Coronary artery (tissue), 2 donors: ENCODE data around the gene MANBA.

ENCODE experiments used
- DNase-seq: peaks from one replicate; pipeline ENCODE4 v3.0.0-alpha.2; 2017; ENCODE audit warnings: low spot score
- H3K27ac ChIP-seq, 2 donors: fragments of 200-600 bp; sonication (generic); one replicate each; pipeline ENCODE4 v1.5.1; 2016 to 2019
- H3K4me3 ChIP-seq: fragments of 200-600 bp; sonication (generic); 2 replicates; pipeline ENCODE4 v1.5.1; 2016; ENCODE audit warnings: mild to moderate bottlenecking, moderate library complexity
- TF ChIP-seq, protein P1 (sequence below): fragments of 200-600 bp; sonication (generic); IDR thresholded peaks from one replicate; pipeline ENCODE4 v1.5.1; 2019; ENCODE audit warnings: antibody characterized with exemption

Gene MANBA

DNA sequence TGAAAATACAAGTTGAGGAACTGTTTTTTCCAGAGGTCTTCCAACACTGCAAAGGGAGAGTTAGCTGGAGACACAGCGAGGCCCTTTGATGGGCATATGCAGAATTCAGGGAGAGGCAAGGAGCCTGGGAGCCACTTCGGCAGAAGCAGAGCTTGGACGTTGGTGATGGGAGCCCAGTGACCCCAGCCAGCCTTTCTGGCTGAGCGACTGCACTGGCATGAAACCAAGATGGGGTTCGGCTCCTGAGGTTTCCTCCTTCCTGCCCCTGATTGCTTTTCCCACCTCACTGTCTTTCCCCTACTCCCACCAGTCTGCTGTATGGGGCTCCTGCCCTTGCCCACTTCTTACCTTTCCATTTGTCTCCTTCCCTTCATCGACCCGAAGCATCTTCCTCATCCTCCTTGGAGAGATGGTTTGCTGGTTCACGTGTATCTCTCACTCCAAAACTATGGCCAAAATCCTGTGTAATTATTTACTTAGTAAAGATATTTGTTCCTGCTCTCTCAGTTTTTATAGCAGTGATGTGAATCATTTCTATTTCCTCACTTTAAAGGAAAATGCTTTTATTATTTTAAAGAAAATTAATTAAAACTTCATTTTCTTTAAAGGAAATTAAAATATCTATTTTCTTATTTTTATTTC is 159.1 kb downstream of the MANBA start:
- H3K4me3 ChIP-seq: no peak overlapping the region
- H3K27ac ChIP-seq: no peak overlapping the region
- TF ChIP-seq, protein P1, sequence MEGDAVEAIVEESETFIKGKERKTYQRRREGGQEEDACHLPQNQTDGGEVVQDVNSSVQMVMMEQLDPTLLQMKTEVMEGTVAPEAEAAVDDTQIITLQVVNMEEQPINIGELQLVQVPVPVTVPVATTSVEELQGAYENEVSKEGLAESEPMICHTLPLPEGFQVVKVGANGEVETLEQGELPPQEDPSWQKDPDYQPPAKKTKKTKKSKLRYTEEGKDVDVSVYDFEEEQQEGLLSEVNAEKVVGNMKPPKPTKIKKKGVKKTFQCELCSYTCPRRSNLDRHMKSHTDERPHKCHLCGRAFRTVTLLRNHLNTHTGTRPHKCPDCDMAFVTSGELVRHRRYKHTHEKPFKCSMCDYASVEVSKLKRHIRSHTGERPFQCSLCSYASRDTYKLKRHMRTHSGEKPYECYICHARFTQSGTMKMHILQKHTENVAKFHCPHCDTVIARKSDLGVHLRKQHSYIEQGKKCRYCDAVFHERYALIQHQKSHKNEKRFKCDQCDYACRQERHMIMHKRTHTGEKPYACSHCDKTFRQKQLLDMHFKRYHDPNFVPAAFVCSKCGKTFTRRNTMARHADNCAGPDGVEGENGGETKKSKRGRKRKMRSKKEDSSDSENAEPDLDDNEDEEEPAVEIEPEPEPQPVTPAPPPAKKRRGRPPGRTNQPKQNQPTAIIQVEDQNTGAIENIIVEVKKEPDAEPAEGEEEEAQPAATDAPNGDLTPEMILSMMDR: no peak
- DNase-seq: no peak

DNA sequence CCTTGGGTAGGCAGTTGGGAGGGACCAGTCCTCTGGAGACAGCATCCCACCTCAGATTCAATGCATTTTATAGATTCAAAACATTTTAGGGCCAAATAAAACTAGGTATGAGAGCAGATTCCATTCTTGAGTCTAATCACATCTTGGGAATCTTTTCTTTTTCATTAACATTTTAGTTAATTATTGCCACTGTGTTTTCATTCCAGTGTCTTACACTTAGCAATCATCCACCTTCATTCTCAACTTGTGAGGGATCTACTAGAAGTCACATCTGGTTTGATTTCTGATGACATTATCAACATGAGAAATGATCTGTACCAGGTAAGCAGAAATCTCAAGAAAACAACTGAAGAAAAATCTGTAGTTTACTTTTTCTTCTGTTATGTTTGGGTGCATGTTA is 160.1 kb downstream of the MANBA start:
- TF ChIP-seq, protein P1: no peak
- Histone ChIP-seq H3K27ac (no peak overlapping the region), H3K4me3 (no peak overlapping the region)
- DNase-seq: no peak

GRCh38 chr4:102599886-102600285 is 160.9 kb downstream of the MANBA start:
- no peak for DNase-seq
- no peak overlapping the region for H3K27ac ChIP-seq
- TF ChIP-seq, protein P1: no peak

DNA sequence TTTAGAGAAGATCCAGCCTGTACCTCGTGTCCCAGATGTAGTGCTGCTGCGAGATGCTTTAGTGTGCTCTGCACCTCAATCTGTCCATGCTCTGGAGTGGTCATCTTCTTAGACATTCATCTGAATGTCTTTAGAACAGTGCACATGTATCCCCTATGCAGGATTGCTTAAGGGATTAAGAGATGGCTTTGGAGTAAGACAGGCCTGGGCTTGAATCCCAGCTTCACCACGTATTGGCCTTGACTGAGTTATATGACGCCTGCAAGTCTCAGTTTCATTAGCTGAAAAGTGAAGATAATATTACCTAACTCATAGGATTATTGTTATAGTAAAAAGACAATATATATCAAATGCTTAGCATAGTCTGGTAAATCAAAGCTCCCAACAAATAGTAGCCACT is 161.3 kb downstream of the MANBA start:
- TF ChIP-seq, protein P1: no peak
- H3K27ac ChIP-seq: no peak overlapping the region
- H3K4me3 ChIP-seq: no peak overlapping the region
- DNase-seq: no peak

More at GRCh38 chr4:102599886-102600285, 160.9 kb downstream of the MANBA start:
- H3K4me3 ChIP-seq: no peak overlapping the region

- Histone ChIP-seq H3K27ac (no peak overlapping the region), H3K4me3 (no peak overlapping the region)
- no peak for DNase-seq
- TF ChIP-seq, protein P1: no peak
These were observed 161.9 kb downstream of the MANBA start for GRCh38 chr4:102598762-102599374.

GRCh38 chr4:102598086-102598761 is 162.5 kb downstream of the MANBA start:
- DNase-seq: no peak
- no peak overlapping the region for H3K27ac ChIP-seq
- TF ChIP-seq, protein P1: no peak

More at GRCh38 chr4:102598086-102598761, 162.5 kb downstream of the MANBA start:
- no peak overlapping the region for H3K4me3 ChIP-seq
